Hepatic stellate cell (primary cell): Measurements from ENCODE around the gene PON2.

Source experiments
- DNase-seq: peaks from one replicate; pipeline ENCODE4 v3.0.0; 2011; ENCODE audit warnings: low spot score

Gene PON2

GRCh38 chr7:95444796-95445195 lies 10.0 kb upstream of the PON2 start:
- DNase-seq: no peak

GRCh38 chr7:95441042-95441823 lies 6.4 kb upstream of the PON2 start:
- DNase-seq: no peak

DNA sequence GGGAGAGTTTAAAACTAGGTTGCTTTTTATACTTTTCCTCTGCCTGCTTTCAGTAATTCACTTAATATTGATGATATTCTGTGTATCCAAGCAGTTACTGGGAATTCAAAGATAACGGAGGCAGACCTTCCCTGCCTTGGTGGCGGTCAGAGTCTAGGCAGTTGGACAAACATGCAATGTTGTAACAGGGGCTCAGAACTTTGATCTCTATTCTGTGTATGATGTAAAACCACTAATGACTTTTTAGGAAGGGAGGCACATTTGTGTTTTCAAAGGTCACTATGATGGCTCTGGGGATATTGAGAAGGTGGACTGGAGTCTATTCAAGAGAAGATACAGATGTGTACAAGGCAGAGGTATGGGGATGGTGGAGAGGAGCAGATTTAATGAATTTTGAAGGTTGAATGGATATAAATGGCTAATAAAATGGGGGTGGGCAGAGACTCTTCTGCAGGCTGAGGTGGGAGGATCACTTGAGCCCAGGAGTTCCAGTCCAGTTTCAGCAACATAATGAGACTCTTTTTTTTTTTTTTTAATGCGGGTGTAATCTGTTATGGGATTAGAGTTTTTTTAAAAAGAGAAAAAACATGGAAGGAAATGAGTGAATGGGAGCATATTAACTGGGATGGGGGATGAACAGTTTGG lies 5.7 kb upstream of the PON2 start:
- DNase-seq: no peak

DNA sequence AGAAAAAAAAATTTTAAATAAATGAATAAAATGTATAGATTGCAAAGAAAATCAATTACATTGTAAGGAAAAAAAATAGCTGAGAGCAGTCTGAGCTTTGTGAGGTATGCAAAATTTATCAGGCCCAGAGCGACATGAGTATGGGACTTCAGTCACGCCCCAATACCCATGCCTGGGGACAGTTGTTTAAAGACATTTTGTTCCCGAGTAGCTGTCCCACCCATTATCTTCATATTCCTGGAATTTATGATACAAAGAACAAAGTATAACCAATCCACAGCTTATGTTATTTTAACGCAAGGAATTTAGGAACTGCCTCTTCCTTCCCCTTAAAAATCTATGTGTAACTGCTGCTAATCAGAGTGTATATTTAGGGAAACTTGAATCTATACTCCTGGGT lies 1.6 kb upstream of the PON2 start:
- no peak for DNase-seq

- DNase-seq: no peak
Measured at GRCh38 chr7:95435422-95435780, 573 bp upstream of the PON2 start.

DNA sequence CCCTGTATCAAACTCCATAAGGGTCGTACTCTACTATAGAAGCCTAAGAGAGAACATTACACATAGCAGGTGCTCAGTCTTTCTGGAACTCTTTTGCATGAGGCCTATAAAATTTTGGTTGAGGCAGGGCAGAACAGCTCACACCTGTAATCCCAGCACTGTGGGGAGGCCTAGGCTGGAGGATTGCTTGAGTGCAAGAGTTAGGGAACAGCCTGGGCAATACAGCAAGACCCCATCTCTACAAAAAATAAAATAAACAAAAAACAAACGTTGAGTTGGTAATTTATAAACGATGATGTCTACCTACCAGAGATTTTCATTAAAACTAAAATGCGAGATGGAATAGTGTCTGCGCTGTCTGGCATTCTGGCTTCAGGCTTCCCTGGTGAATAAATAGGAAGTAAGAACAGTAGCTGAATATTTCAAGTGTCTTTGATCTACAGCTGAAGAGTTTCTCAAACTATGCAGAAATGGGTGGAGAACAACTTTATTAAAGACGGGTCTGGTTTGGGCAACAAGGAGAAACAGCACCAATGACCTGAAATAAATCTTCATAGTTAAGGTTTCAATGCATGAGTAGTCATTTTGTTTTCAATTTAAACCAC lies 774 bp downstream of the PON2 start:
- no peak for DNase-seq

DNA sequence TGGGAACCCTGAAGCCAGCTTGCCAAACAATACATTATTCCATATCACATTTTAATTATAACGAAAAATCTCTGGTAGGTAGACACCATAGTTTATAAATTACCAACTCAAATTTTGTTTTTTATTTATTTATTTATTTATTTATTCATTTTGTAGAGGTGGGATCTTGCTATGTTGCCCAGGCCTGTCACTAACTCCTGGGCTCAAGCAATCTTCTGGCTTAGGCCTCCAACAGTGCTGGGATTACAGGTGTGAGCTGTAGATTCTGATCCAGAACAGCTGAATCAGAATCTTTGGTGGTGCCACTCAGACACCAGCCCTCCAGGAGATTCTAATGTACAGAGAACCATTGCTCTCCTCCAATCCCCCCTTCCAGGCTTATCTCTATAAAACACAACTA lies 1.7 kb downstream of the PON2 start:
- no peak for DNase-seq

- no peak for DNase-seq
Measured at GRCh38 chr7:95432606-95433005, 2.2 kb downstream of the PON2 start.

DNA sequence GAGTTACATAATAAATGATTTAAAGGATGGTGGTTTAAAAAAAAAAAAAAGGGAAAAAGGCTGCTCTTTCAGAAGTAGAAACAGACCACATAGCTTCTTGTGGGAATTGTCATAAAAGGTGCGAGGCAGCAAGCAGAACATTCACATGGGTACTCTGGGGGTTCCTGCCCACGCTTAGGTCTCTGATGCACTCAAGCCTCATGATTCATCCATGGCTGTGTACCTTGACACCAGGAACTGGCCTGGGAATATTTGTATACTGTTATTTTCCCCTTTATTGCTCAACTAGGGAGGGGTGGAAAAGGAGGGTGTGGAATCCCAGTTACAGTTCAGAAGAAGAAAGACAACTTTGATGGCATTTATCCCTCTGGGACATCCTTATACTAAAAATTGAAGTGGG lies 4.0 kb downstream of the PON2 start:
- DNase-seq: no peak

DNA sequence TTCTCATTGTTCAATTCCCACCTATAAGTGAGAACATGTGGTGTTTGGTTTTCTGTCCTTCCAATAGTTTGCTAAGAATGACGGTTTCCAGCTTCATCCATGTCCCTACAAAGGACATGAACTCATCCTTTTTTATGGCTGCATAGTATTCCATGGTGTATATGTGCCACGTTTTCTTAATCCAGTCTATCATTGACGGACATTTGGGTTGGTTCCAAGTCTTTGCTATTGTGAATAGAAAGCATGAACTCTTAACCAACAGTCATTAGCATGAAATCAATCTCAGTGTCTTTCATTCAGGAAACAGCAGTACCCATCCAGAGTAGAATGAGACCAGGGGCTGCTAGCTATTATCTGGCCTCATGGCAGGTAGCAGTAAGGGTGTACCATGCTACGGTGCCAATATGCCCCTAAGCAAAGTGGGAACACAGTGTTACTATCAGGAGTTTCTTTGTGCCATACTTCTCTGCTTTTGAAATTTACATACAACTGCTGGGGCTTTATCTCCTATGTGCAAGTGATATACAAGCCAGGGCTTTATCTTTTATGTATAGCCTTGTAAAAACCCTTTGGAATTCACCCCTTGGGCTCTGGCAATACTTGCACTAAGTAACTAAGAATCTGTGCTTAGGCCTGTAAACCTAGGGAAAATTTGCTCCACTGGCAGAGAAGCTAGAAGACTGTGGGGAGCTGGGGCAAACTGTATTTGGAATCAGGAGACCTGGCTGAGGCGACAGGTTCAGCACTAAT lies 5.4 kb downstream of the PON2 start:
- DNase-seq: no peak

GRCh38 chr7:95427914-95428516 lies 6.8 kb downstream of the PON2 start:
- no peak for DNase-seq

DNA sequence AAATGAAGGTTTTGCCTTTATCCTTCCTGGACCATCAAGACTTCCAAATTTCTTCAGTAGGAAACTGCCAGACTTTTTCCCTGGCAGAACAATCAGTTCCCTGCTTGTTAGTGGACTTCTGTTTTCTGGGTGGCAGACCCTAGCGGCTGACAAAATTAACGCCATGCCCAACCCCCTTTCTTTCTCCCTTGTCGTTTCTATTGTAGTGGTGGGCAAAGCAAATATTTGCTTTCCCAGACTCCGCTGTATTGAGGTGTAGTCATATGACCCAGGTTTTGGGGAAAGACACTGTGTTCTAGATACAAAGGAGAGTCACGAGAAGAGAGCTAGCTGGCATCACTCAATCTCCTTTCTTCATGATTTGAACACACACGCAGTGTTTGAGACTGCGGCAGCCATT lies 7.7 kb downstream of the PON2 start:
- DNase-seq: no peak

DNA sequence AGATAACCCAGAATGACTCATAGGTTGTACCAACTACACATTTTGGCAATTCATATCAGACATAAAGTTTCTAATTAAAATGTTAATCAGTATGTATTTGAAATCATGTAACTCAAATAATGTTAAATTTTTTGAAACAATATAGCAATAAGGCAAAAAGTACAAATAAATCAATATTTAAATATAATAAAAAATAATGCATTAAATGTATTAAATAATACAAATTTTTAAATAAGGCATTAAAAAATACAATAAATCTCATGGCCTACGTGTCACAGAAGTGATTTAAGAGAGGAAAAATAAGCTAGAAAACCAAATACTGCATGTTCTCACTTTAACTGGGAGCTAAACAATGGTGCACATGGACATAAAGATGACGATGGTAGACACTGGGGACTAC lies 9.1 kb downstream of the PON2 start:
- no peak for DNase-seq

DNA sequence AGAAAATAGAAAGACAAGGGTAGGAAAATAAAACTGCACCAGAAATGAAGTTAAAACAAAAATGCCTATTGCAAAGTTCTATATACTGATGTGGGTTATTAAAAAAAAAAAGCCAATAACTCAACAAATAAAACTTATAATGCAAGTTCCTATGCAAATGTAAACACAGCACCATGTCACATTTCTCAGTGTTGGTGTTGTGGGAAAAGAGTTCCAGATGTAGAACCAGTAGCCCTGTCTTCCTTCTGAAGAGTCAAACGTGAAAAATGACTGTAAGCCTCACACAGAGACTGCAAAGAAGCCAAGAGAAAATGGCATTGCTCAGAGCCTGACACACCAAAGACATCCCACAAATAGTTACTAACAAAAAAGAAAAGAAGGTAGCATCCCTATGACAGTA lies 10.1 kb downstream of the PON2 start:
- DNase-seq: no peak

- no peak for DNase-seq
Measured at GRCh38 chr7:95421847-95422444, 12.9 kb downstream of the PON2 start.

DNA sequence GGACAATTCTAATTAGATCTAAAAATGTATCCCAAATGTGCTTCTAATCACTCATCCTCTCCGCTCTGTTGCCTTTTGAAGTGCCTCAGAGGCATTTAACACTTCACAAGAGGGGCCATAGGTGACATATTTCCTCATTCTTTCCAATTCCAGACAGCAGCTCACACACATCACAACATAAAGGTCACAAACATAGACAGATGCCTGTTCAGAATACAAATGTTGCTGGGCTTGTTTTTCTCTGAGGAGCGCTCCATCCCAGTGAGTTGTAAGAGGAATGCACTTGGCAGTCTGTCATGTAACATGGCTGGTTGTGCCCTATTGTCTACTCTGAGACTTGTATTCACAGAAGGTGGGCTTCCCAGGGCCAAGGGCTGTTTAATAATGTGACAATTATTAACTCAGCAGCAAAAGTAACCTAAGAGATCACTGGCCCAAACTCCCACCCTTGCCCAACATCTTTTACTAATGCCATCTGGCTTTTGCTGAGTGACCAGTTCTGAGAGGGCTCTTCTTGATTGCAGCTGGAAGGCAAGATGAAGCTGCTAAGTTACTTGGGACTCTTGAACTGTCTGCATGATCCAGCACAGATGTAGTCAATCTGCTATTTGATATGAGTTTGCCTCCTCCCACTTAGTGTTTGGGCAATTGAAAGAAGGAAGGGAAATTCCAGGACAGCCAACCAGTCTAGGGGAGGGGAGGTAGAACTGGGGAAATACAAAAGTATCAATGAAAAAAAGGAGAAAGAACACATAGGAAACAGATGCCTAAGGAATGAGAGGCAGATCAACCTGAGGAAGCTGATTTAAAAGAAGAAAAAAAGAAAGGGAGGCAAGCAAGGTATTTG lies 13.6 kb downstream of the PON2 start:
- no peak for DNase-seq

GRCh38 chr7:95412075-95412474 lies 22.8 kb downstream of the PON2 start:
- DNase-seq: no peak

GRCh38 chr7:95411666-95412065 lies 23.2 kb downstream of the PON2 start:
- no peak for DNase-seq

DNA sequence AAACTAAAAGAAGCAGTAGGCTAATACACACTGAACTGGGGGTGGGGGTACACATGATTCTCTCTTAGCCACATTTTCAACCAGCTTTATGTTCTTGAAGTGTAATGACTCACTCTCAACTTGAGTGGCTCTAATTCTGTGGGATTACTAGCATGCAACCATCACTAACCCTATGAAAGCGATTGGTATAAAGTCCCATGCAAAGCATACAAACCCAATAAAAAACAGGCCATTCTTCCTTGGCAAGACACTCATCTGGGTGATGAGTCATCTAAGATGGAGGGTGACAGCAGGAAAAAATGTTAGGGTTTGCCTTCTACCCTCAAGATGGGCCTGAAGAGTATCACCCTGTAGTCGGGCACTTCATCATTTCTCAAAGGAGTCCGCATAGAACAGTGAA lies 23.8 kb downstream of the PON2 start:
- DNase-seq: no peak

DNA sequence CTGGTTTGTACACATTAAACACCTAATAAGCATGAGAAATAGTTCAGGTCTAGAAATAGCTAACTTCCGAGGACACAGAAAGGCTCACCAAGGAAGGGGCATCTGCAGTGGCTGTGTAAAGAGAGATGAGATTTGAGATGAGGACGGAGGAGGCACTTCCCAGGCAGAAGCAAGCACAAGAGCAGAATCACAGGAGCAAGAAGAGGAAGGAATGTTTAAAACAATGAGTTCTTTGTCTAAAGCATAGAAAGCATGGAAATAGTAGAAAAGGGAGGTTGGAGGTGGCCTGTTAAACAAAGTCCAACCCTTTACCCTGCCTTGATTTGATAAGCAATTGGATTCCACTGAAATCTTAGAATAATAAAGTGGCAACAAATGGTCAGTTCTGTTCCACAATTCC lies 27.1 kb downstream of the PON2 start:
- no peak for DNase-seq

GRCh38 chr7:95405800-95406199 lies 29.0 kb downstream of the PON2 start:
- no peak for DNase-seq
